ENCODE measurements around the gene SPO11. TPM values are rescaled to one million over a fixed set of nuclear protein-coding genes. Genes with fewer than 3 reads are reported as not detected.

Gene SPO11
- total and polyA plus RNA-seq, 2 donors (not counting 1 experiment from before 2014, with no cell fraction given), result not detected

- H3K9me3 ChIP-seq (ENCODE audit: control extremely low read depth in 1 of 3, control insufficient read depth in 2 of 3, insufficient read depth in 1 of 3, low read length in 2 of 3), result peaks cover 0 to 6% (median 0%) of the 10 kb centered on the region in 3 donors
- peaks cover 50% of the 10 kb centered on the region for H3K79me2 ChIP-seq (ENCODE audit: control insufficient read depth, insufficient read depth, low read length)
- POLR2A ChIA-PET, result interaction anchor here (0.6 to 7.4 kb wide), 14 partner anchors 8 to 228 kb away, joined by 3 to 109 read pairs (median 6); partner anchors contain the start of gene ZBP1
- H3K9ac ChIP-seq (ENCODE audit: low read length), result peak overlapping the region; percentile 91
- Mint-ChIP-seq H3K9me3 (ENCODE audit: insufficient read depth) (no peaks in the 10 kb centered on the region), H3K4me1 (peaks cover 56% of the 10 kb centered on the region), H3K27me3 (no peaks in the 10 kb centered on the region), H3K4me3 (peak overlapping the region; percentile 98), H3K27ac (peak overlapping the region; percentile 96)
- peaks cover 48% of the 10 kb centered on the region for H4K20me1 ChIP-seq (ENCODE audit: control insufficient read depth, insufficient read depth, low read length, poor library complexity, severe bottlenecking)
- H3K4me1 ChIP-seq (ENCODE audit: control insufficient read depth in 2 of 2, insufficient read depth in 2 of 2, low read length in 2 of 2), result peaks cover 59 to 72% of the 10 kb centered on the region in 2 donors
- peak overlapping the region; percentile 82 to 99 (median 91) for H3K4me3 ChIP-seq (ENCODE audit: control extremely low read depth in 1 of 5, extremely low read depth in 1 of 5, insufficient read depth in 1 of 5, low read depth in 2 of 5, low read length in 4 of 5)
- DNase-seq, result peak; percentile 70
- under 1% methylated on average over 81 of the region's 98 CpGs for WGBS (ENCODE audit: insufficient coverage)
- no peak for ATAC-seq (ENCODE audit: low read depth)
- peak overlapping the region; percentile 98 for H3K4me2 ChIP-seq (replicated peaks; ENCODE audit: low read depth, low read length, poor library complexity, severe bottlenecking)
- intact Hi-C loops (cut with micrococcal nuclease), result loop anchor here (2.0 to 10.0 kb wide), 4 partner anchors 41 to 1613 kb away; partner anchors contain the start of genes CTSZ and RAE1
- peaks cover 6 to 46% of the 10 kb centered on the region in 2 experiments for H3K36me3 ChIP-seq (replicated peaks in 1 of 2; ENCODE audit: control extremely low read depth in 1 of 2, control insufficient read depth in 1 of 2, extremely low read depth in 1 of 2, insufficient read depth in 2 of 2, low read length in 1 of 2)
- CTCF ChIA-PET, result interaction anchor here (0.9 to 4.6 kb wide), 13 partner anchors 9 to 107 kb away, joined by 3 to 36 read pairs (median 7); no protein-coding TSS in a partner anchor
- H3K27ac ChIP-seq (ENCODE audit: low read length in 2 of 2), result peak overlapping the region; percentile 96 to 98
- no peaks in the 10 kb centered on the region for H3K27me3 ChIP-seq (replicated peaks in 1 of 4; ENCODE audit: control extremely low read depth in 1 of 4, control insufficient read depth in 3 of 4, insufficient read depth in 4 of 4, low read length in 3 of 4)
- TF ChIP-seq CTCF (IDR thresholded peaks at IDR 0.05) (no peak), EZH2 (IDR thresholded peaks at IDR 0.05; ENCODE audit: borderline replicate concordance, insufficient read depth, low read depth, low read length, poor library complexity, severe bottlenecking) (no peak)
- no peak overlapping the region for H2AFZ ChIP-seq (ENCODE audit: insufficient read depth, low read depth, low read length, poor library complexity, severe bottlenecking)
Observed at GRCh38 chr20:57391439-57392301, 62.1 kb downstream of the SPO11 start.
